Measurements from ENCODE around the gene ANO9.

DNA sequence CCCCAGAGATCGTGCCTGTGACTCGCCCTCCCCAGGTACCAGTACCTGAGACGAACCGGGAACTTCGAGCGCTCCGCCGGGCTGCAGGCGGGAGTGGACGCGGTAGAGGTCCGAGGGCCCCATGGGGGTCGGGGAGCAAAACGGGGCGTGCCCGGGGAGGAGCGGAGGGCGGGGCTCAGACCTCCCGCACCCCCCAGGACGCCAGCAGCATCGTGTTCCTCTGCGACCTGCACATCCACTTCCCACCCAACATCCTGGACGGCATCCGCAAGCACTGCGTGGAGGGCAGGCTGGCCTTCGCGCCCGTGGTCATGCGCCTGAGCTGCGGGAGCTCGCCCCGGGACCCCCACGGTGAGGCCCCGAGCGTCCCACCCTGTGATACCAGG lies 61.7 kb downstream of the ANO9 start:
- TF ChIP-seq, protein P1, sequence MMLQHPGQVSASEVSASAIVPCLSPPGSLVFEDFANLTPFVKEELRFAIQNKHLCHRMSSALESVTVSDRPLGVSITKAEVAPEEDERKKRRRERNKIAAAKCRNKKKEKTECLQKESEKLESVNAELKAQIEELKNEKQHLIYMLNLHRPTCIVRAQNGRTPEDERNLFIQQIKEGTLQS (IDR thresholded peaks at IDR 0.05) = no peak
- TF ChIP-seq, protein P2, sequence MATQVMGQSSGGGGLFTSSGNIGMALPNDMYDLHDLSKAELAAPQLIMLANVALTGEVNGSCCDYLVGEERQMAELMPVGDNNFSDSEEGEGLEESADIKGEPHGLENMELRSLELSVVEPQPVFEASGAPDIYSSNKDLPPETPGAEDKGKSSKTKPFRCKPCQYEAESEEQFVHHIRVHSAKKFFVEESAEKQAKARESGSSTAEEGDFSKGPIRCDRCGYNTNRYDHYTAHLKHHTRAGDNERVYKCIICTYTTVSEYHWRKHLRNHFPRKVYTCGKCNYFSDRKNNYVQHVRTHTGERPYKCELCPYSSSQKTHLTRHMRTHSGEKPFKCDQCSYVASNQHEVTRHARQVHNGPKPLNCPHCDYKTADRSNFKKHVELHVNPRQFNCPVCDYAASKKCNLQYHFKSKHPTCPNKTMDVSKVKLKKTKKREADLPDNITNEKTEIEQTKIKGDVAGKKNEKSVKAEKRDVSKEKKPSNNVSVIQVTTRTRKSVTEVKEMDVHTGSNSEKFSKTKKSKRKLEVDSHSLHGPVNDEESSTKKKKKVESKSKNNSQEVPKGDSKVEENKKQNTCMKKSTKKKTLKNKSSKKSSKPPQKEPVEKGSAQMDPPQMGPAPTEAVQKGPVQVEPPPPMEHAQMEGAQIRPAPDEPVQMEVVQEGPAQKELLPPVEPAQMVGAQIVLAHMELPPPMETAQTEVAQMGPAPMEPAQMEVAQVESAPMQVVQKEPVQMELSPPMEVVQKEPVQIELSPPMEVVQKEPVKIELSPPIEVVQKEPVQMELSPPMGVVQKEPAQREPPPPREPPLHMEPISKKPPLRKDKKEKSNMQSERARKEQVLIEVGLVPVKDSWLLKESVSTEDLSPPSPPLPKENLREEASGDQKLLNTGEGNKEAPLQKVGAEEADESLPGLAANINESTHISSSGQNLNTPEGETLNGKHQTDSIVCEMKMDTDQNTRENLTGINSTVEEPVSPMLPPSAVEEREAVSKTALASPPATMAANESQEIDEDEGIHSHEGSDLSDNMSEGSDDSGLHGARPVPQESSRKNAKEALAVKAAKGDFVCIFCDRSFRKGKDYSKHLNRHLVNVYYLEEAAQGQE (IDR thresholded peaks at IDR 0.05) = no peak
- TF ChIP-seq, protein P3, sequence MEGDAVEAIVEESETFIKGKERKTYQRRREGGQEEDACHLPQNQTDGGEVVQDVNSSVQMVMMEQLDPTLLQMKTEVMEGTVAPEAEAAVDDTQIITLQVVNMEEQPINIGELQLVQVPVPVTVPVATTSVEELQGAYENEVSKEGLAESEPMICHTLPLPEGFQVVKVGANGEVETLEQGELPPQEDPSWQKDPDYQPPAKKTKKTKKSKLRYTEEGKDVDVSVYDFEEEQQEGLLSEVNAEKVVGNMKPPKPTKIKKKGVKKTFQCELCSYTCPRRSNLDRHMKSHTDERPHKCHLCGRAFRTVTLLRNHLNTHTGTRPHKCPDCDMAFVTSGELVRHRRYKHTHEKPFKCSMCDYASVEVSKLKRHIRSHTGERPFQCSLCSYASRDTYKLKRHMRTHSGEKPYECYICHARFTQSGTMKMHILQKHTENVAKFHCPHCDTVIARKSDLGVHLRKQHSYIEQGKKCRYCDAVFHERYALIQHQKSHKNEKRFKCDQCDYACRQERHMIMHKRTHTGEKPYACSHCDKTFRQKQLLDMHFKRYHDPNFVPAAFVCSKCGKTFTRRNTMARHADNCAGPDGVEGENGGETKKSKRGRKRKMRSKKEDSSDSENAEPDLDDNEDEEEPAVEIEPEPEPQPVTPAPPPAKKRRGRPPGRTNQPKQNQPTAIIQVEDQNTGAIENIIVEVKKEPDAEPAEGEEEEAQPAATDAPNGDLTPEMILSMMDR (IDR thresholded peaks at IDR 0.05; ENCODE audit: low read depth, low read length, missing input control) = no peak
- TF ChIP-seq GABPA (IDR thresholded peaks at IDR 0.05 in 1 of 2, conservative IDR thresholded peaks at IDR 0.05 in 1 of 2) (no peak), EGR1 (IDR thresholded peaks at IDR 0.05; ENCODE audit: low read depth in 2 of 2) (no peak), HNF4A (conservative IDR thresholded peaks at IDR 0.05) (no peak), HNF4G (IDR thresholded peaks at IDR 0.05) (no peak), YY1 (IDR thresholded peaks at IDR 0.05) (no peak), RAD21 (IDR thresholded peaks at IDR 0.05) (no peak), SP1 (IDR thresholded peaks at IDR 0.05) (no peak), JUND (IDR thresholded peaks at IDR 0.05) (no peak), TAF1 (conservative IDR thresholded peaks at IDR 0.05) (no peak)
- TF ChIP-seq, protein P4, sequence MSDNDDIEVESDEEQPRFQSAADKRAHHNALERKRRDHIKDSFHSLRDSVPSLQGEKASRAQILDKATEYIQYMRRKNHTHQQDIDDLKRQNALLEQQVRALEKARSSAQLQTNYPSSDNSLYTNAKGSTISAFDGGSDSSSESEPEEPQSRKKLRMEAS (IDR thresholded peaks at IDR 0.05) = no peak
- TF ChIP-seq, protein P5, sequence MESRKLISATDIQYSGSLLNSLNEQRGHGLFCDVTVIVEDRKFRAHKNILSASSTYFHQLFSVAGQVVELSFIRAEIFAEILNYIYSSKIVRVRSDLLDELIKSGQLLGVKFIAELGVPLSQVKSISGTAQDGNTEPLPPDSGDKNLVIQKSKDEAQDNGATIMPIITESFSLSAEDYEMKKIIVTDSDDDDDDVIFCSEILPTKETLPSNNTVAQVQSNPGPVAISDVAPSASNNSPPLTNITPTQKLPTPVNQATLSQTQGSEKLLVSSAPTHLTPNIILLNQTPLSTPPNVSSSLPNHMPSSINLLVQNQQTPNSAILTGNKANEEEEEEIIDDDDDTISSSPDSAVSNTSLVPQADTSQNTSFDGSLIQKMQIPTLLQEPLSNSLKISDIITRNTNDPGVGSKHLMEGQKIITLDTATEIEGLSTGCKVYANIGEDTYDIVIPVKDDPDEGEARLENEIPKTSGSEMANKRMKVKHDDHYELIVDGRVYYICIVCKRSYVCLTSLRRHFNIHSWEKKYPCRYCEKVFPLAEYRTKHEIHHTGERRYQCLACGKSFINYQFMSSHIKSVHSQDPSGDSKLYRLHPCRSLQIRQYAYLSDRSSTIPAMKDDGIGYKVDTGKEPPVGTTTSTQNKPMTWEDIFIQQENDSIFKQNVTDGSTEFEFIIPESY (IDR thresholded peaks at IDR 0.05) = no peak

Measured in liver (tissue), 3 donors.